ENCODE measurements around the gene CTSF. TPM values are rescaled to one million over a fixed set of nuclear protein-coding genes. Genes with fewer than 3 reads are reported as not detected.

CTSF gene
- total and polyA plus RNA-seq, 2 of the 13 experiments (the other 11 are each of a cell fraction or from before 2014, with no cell fraction given): not detected

DNA sequence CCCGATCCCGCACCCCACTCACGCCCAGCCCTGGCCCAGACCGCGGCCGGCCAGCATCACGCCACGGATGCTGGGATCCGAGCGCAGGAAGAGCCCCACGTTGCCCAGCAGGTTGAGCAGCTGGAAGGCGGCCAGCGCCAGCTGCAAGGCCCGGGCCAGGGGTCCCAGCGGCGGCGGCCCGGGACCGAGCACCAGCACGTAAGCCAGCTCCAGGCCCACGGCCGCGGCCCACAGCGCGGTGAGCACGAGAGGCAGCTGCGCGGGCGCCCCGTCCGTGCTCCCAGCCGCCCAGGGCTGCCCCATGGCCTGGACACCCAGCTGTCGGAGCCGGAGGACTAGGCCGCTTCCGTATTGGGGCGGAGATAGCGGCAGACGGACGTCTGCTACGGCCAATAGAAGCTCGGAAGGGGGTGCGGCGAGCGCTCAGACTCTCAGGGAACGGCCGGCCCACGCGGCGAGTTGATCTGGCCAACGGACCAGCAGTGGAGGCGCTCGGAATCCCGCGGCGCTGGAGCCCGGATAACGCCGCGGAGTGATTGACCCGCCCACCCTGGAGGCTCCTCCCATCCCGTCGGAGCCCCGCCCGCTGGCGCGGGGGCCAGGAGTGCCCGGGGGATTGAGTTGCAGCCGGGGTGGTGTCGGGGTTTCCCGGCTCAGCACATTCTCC, 22.6 kb downstream of the CTSF start, which contains the start of gene ZDHHC24 (continued):
- TF ChIP-seq ETV5 (CRISPR knock-in tag; IDR thresholded peaks at IDR 0.05; ENCODE audit: borderline replicate concordance) (peak; percentile 17; the same call in 1 of the 2 replicates), ZIK1 (CRISPR knock-in tag; IDR thresholded peaks at IDR 0.05; ENCODE audit: borderline replicate concordance, low read depth) (0 out of 2 replicates have a peak, but pooled peaks have one; percentile 35), ARNTL (CRISPR knock-in tag; IDR thresholded peaks at IDR 0.05) (peak; percentile 72), ZNF724P (CRISPR knock-in tag; IDR thresholded peaks at IDR 0.05; ENCODE audit: borderline replicate concordance) (no peak), SP5 (CRISPR knock-in tag; IDR thresholded peaks at IDR 0.05; ENCODE audit: borderline replicate concordance, low read depth) (peak; percentile 24; the same call in 1 of the 2 replicates), SIX1 (CRISPR knock-in tag; IDR thresholded peaks at IDR 0.05; ENCODE audit: borderline replicate concordance) (no peak), ZNF766 (CRISPR knock-in tag; IDR thresholded peaks at IDR 0.05; ENCODE audit: borderline replicate concordance) (peak; percentile 75; the same call in 1 of the 2 replicates), KLF16 (CRISPR knock-in tag; IDR thresholded peaks at IDR 0.05) (0 out of 4 replicates have a peak, but pooled peaks of 1 of the 2 experiments have one; percentile 20), ZNF614 (CRISPR knock-in tag; IDR thresholded peaks at IDR 0.05; ENCODE audit: borderline replicate concordance) (no peak), STAG1 (CRISPR knock-in tag; IDR thresholded peaks at IDR 0.05) (no peak), SRSF1 (optimal IDR thresholded peaks at IDR 0.05; ENCODE audit: low read depth, low read length) (peak; percentile 84), NCOR1 (IDR thresholded peaks at IDR 0.05; ENCODE audit: borderline replicate concordance, low read length) (no peak), XBP1 (CRISPR knock-in tag; IDR thresholded peaks at IDR 0.05) (no peak), ZNF883 (CRISPR knock-in tag; IDR thresholded peaks at IDR 0.05; ENCODE audit: not compliant biosample characterization) (peak; percentile 65), KDM6A (CRISPR knock-in tag; IDR thresholded peaks at IDR 0.05; ENCODE audit: low read depth) (no peak), STAT5B (CRISPR knock-in tag; IDR thresholded peaks at IDR 0.05) (no peak)
- TF ChIP-seq, protein P1, sequence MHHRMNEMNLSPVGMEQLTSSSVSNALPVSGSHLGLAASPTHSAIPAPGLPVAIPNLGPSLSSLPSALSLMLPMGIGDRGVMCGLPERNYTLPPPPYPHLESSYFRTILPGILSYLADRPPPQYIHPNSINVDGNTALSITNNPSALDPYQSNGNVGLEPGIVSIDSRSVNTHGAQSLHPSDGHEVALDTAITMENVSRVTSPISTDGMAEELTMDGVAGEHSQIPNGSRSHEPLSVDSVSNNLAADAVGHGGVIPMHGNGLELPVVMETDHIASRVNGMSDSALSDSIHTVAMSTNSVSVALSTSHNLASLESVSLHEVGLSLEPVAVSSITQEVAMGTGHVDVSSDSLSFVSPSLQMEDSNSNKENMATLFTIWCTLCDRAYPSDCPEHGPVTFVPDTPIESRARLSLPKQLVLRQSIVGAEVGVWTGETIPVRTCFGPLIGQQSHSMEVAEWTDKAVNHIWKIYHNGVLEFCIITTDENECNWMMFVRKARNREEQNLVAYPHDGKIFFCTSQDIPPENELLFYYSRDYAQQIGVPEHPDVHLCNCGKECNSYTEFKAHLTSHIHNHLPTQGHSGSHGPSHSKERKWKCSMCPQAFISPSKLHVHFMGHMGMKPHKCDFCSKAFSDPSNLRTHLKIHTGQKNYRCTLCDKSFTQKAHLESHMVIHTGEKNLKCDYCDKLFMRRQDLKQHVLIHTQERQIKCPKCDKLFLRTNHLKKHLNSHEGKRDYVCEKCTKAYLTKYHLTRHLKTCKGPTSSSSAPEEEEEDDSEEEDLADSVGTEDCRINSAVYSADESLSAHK (CRISPR knock-in tag; IDR thresholded peaks at IDR 0.05; ENCODE audit: borderline replicate concordance): no peak
- TF ChIP-seq, protein P2, sequence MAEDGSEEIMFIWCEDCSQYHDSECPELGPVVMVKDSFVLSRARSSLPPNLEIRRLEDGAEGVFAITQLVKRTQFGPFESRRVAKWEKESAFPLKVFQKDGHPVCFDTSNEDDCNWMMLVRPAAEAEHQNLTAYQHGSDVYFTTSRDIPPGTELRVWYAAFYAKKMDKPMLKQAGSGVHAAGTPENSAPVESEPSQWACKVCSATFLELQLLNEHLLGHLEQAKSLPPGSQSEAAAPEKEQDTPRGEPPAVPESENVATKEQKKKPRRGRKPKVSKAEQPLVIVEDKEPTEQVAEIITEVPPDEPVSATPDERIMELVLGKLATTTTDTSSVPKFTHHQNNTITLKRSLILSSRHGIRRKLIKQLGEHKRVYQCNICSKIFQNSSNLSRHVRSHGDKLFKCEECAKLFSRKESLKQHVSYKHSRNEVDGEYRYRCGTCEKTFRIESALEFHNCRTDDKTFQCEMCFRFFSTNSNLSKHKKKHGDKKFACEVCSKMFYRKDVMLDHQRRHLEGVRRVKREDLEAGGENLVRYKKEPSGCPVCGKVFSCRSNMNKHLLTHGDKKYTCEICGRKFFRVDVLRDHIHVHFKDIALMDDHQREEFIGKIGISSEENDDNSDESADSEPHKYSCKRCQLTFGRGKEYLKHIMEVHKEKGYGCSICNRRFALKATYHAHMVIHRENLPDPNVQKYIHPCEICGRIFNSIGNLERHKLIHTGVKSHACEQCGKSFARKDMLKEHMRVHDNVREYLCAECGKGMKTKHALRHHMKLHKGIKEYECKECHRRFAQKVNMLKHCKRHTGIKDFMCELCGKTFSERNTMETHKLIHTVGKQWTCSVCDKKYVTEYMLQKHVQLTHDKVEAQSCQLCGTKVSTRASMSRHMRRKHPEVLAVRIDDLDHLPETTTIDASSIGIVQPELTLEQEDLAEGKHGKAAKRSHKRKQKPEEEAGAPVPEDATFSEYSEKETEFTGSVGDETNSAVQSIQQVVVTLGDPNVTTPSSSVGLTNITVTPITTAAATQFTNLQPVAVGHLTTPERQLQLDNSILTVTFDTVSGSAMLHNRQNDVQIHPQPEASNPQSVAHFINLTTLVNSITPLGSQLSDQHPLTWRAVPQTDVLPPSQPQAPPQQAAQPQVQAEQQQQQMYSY (CRISPR knock-in tag; IDR thresholded peaks at IDR 0.05): peak; percentile 58; the same call in 1 of the 2 replicates
- TF ChIP-seq, protein P3, sequence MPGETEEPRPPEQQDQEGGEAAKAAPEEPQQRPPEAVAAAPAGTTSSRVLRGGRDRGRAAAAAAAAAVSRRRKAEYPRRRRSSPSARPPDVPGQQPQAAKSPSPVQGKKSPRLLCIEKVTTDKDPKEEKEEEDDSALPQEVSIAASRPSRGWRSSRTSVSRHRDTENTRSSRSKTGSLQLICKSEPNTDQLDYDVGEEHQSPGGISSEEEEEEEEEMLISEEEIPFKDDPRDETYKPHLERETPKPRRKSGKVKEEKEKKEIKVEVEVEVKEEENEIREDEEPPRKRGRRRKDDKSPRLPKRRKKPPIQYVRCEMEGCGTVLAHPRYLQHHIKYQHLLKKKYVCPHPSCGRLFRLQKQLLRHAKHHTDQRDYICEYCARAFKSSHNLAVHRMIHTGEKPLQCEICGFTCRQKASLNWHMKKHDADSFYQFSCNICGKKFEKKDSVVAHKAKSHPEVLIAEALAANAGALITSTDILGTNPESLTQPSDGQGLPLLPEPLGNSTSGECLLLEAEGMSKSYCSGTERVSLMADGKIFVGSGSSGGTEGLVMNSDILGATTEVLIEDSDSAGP (CRISPR knock-in tag; IDR thresholded peaks at IDR 0.05; ENCODE audit: borderline replicate concordance): peak; percentile 41; the same call in 1 of the 2 replicates
- TF ChIP-seq, protein P4, sequence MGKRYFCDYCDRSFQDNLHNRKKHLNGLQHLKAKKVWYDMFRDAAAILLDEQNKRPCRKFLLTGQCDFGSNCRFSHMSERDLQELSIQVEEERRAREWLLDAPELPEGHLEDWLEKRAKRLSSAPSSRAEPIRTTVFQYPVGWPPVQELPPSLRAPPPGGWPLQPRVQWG (CRISPR knock-in tag; IDR thresholded peaks at IDR 0.05; ENCODE audit: borderline replicate concordance, low read depth): no peak
